Activated CD4-positive, alpha-beta T cell treated with anti-CD3 and anti-CD28 coated beads, Interleukin-2, amount 50 U/mL, for 16 hours (primary cell): ENCODE results near the gene UBE2L5.
A peak's percentile ranks its signal among the peaks of the same experiment; 100 is the strongest.

Experiments
- DNase-seq: peaks from one replicate; pipeline ENCODE4 v3.0.0-alpha.2; 2020

Gene UBE2L5

DNA sequence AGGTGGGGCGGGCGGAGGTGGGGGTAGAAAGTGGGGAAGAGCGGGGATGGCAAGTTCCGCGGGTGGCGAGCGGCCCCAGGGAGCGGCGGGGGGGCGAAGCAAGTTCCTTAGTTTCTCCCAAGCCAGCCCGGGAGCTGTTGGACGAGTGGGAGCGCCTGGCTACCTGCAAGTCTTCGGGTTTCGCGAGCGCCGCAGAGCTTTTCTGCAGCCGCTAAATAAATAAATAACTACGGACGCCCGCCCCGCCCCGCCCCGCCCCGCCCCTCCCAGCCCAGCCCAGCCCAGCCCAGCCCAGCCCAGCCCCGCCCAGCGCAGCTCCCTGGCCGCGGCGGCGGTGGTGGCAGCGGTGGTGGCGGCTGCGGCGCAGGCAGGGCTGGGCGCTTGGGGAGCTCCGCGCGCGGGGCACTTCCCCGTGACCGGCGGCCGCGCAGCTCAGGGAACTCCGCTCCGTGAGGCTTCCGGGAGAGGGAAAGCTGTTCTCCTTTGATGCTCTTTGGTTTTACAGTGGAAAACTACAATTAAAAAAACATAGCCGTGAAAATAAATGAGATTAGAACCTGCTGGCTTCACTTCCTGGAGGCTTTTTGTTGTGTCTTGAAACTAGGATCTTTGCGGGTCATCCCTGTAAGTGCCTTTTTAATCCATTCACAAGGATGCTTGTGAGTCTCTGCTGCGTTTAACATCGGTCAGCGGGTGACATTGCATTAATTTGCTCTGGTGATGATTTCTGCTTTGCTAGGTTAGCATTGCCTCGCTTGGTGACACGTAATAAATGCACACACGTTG, at the start of gene UBE2L5:
Gene UBE2L5, plus strand, starts transcription at position 440 of the 786 bp plus-strand sequence. CDS start 5,498 bp downstream, outside the sequence.
- DNase-seq: peak; percentile 74

DNA sequence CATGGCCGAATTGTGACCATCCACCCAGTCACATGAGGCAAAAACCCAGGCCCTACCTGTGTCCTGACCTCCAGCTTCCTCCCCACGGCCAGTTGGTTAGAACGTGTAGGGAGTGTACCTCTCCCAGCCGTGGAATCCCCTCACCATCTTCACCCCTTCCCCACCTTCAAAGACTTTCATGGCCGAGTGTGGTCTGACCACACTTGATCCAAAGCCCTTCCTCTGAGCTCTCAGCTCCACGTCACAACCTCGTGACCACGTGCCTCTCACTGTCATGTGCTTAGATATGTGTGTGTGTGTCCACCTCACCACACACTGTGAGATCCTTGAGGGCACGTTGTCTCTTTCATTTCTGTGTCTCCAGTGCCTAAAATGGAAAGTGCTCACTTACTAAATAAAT, 48.6 kb upstream of the UBE2L5 start:
- peak; percentile 43 for DNase-seq

DNA sequence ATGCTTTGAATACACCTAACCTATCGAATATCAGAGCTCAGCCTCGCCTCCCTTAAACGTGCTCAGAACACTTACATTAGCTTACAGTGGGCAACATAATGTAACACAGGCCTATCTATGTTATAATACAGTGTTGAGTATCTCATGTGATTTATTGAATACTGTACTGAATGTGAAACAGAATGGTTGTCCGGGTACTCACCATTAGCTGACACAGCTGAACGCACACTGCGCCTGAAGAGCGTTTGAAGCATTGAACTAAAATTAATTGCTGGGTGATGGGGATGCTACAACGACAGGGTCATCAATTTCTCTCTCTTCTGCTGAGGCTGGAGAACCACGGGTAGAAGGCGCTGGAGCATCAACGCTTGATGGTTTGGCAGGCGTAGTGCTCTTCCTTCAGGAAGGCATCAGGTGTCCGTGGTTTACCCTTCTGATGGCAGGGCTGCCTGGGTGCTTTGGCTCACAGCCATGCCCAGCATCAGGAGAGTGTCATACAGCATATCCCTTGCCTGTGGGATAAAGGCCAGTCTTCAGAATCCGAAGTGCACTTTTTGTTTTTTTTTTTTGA, 46.9 kb upstream of the UBE2L5 start:
- no peak for DNase-seq

DNA sequence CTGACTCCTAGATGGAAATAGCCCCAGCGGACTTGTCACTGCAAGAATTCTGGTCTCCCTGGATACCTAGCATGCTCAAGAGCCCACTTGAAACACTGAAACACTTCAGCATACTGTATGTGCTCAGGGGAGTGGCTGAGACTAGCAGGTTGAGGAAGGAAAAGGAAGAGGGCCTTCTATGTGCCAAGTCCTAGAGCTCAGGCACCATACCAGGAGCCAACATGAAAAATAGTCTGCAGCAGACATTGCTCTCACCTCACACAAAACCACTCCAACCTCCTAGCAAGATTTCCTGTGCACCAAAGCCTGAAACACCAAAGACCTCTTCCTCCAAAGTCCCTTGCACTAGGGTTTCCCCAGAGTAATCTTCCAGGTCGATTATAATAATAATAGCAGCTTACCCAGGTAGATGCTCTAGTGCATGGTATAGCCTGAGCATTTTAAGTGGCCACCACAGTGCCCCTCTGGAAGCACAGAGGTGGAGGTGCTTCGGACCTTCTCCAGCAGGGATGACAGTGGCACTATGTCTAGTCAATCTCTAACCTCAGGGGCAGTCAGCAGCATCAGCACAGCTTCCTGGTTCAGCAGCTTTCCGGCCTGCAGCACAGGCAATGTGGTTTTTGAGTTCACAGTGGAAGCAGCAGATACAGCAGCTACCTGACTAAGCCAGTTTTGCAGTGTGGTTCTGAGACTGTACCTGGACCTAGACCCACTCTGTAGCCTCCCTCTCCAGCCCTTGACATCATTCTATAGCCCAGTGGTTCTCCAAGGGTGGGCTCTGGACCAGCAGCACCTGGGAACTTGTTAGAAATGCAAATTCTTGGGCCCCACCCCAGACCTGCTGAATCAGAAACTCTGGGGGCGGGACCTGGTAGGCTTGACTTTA, 45.6 kb upstream of the UBE2L5 start:
- peak; percentile 85 for DNase-seq

DNA sequence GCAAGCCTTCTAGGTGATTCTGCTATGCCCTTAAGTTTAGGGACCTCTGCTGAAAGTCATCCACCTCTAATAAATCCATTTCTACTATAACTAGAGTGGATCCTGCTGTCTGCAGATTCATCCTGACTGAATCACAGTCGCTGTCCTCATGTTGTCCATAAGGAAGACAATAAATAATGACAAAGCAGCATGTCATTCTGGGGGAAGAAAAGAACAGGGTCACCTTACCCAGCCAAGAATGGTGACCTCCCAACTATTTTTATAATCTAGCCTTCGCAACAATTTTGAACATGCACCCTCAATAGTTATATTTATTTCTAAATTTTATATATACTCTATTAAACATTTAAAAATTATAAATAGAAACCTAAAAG, 45.0 kb upstream of the UBE2L5 start:
- no peak for DNase-seq

DNA sequence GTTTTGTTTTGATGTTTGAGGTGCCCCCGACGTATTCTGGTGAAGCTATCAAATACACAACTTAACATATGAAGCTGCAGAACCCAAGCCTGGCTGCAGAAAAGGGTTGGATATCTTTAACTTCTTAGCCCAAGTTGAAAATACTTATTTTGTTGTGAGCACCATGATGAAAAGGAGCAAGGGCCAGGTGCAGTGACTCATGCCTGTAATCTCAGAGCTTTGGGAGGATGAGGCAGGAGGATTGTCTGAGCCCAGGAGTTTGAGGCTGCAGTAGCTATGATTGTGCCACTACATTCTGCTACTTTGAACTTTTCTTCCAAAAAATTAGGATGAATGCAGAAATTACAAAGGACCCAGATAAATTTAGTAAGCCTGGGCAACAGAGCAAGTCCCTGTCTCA, 44.1 kb upstream of the UBE2L5 start:
- no peak for DNase-seq

DNA sequence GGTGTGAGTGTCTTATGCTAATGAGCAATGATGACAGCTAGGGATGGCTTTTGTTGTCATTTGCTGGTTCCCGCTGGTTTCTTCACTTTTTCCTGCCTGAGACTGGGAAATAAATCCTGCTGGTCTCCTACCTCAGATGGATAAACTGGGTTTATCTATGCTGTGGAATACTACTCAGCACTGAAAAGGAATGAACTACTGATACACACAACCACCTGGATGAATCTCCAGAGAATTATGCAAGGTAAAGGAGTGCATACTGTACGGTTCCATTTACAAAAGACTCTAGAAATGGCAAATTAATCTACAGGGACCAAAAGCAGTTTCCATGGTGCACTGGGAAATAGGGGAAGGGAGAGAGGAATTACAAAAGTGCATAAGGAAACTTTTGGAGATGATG, 41.2 kb upstream of the UBE2L5 start:
- DNase-seq: no peak

DNA sequence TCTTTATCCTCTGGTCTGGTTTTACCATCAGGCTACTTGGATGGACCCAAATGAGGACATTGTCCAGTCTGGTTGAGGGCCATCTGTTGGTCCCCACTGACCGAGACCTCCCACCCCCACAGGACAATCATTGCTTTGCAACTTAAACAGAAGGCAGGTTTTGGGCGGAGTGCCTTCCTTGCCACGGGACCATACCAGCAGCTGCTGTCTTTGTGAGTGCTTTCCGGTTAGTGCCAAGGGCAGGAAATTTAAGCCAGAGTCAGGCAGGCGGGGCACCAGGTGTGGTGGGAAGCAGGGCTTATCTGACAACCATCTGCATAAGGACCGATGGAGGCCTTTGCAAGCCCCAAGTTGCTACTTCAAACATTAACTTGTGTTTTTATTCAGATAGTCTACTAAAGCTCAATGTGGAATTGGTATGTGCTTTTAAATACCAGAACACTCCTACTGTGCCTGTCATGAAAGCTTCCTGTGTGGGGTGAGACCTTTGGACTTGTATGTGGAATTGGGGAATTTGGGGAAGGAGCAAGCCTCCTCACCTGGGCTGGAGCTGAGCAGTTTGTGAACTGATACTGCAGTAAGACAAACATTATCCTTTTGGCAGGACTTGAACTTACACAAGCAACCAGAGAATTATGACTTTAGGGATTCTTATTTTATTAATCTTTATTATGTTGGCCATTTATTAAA, 39.3 kb upstream of the UBE2L5 start:
- DNase-seq: no peak

DNA sequence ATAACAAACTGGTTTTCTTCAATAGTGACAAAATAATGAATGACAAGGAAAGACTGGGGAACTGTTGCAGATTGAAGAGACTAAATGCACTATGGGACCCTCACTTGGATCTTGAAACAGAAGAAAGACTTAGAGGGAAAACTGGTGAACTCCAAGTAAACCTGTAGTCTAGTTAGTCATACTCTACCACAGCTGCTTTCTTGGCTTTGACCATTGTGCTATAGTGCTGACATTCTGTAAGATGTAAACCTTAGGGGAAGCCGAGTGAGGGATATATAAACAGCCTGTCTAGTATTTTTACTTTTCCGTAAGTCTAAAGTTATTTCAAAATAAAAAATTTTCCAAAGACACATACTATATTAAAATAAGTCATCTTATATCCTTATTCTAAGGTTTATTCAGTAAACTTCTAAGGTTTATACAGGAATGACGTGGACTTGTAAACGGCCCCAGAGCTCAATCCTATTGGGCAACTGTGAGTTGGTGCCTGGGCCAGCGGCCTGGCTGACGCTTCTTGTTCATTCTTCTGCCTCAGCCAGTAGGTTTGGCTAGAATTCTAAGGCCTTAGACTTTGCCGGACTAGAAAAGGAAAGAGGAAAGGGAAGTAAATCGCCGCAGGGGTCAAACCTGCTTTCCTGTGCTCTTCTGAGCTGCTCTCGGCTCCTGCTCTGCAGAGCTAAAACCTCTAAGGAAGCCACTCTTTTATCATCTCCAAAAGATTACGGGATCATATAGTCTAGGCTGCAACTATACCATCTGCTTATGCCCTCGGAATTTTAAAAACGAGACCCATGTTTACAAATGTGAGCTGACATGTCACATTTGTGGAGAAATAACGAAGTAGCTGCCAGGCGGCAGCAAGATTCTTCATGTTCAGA, 33.6 kb upstream of the UBE2L5 start:
- no peak for DNase-seq

DNA sequence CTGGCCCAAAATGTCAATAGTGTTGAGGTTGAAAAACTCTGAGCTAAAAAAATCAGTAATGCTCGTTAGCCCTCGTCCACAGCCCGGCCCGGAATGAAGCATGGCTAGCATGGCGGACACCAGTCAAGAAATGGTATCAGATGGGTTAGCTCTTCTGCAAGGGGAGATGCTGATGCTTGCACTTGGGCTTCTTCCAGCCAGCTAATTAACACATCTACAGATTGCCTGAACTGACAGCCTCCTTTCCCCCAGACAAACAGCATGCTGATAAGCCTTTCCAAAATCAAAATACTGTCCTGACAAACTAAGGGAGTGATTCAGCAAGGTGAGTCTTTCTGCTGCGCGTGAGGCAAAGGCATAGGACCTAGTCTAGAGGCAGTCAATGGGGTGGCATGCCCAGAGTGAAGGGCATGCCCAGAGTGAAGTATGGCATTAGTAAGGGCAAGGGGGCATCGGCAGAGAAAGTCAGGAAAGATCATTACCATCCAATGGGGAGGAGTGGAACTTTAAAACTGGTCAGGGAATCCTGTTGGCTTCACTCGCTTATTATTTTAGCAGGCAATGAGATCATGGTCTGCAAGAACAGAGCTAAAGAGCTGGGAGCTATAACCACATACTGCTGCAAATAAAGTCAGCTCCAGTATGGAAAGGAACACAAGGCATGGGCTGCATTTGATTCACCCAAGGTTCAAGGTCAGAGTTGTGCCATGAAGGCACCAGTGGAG, 30.2 kb upstream of the UBE2L5 start:
- DNase-seq: no peak

DNA sequence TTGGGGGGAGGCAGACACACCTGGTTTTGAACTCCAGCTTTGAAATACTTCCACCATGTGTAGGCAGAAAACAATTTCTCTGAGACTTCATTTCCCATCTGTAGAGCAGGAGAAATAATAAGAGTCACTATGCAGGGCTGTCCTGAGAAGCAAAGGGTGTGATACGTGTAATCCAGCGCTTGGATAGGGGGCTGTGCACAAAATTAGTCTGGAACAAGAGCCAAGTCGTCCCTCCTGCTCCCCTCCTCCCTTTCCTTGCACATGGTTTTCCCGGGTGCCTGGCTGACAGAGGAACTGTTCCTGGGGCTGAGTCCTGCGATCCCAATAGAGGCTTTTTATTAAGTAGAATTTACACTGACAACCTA, 29.6 kb upstream of the UBE2L5 start:
- no peak for DNase-seq

DNA sequence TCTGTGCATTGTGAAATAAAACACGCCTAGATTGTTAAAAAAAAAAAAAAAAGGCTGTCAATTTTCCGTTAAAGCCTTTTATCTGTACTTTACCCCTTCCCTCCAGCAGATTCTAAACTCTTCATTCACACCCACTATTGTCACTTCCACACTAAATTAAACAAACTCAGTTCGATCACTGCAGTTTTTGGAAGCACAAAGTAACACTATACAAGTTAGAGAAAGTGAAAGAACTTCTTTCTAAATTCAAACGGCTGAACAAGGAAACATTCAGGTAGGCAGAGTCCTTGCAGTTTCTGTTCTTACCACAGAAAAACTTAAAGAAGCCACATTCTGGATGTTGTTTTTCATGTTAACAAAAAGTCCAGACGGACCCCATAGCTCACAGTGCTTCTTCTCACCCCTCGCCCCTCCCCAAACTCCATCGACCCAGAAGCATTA, 27.5 kb upstream of the UBE2L5 start:
- DNase-seq: peak; percentile 59

DNA sequence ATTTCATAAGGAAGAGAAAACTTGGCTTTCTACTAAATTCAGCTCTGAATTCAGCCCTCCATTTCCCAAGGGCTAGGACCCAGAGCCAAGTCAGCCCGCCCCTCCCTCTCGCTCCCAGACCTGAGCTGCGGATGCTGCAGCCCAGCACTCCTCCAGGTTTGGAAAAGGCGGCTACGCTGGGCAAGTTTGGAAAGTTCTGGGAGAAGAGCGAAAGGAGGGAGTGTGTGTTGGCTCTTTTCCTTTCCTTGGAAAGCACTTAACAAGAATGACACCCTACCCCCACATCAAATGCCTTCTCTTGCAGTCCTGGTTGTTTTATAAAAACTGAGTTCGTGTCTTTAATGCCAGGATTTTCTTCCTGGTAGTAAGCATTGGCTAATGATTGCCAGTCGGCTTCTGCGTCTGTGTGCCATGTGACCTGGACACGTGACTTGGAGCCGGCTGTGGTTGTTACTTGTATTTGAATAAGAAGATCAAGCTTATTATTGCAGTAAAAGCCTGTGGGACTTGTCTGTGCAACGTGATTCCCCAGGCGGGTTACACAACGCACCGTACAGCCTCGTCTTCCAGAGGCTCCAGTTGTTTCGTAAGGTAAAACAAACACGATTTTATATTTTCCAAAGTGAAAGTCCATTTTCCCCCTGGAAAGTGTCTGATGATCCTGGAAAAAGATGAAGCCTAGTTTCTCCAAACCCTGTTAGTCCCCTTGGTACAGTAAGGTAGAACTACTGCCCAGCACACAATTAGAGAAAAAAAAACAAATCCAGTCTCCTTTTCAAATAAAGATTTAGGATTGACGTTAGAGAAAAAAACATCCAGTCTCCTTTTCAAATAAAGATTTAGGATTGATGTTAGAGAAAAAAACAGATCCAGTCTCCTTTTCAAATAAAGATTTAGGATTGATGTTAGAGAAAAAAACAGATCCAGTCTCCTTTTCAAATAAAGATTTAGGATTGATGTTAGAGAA, 26.8 kb upstream of the UBE2L5 start:
- peak; percentile 75 for DNase-seq

DNA sequence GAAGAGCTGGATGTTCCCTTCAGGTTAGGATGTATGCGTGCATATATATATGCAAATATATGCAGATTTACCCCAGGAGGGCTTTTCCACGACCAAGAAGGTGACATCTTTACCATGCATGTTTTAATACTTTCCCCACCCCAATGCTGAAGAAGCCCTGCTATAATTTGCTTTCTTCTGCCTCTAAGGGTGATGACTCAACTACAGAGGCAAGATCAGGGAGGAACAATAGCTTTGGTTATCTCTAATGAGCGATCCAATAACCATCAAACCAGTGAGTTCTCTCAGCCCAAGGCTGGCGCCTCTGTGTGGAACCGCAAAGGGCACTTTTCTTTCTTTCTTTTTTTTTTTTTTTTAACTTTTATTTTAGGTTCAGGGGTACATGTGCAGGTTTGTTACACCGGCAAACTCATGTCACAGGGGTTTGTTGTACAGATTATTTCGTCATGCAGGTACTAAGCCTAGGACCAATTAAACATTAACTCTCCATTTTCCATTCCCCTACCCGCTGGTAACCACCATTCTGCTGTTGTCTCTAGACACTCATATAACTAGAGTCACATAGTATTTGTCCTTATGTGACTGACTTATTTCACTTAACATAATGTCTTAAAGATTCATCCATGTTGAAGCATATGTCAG, 25.7 kb upstream of the UBE2L5 start:
- no peak for DNase-seq

DNA sequence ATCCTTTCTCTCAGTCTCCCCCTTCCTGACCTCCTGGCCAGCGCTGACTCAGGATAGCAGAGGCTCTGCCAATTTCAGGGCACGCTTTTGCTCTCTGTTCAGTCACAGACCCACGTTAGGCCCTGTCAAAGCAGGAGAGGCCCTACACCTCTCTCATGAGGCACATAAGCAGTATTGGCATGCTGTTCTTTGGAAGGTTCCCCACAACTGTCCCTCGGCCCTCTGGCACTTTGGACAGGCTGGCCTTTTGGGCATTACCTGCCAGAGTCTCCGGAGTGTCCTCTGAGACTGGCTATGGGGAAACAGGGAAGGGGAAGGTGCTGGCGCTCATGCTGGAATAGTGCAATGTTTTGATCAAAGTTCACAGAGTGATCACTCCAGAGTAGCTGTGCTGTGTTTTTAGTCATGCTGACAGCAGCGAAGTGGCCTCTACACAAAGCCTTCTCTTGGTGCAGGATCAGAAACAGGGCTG, 23.7 kb upstream of the UBE2L5 start:
- no peak for DNase-seq

DNA sequence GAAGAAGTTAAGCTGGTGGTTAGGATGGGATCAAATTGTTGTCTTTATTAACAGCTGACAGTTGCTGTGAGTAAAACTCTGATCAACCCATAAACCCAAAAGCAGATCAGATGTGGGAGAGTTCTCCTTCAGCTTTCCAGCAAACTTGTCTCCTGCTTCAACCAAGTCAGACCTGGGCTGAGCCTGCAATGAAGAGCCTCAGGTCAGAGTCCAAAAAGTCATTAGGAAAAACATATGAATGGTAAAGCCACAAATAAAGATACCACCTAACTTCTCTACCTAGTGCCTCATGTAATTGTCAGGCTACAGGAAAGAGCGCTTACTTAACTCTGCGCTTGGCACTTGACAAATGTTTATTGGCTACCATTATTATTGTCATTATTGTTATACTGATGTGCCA, 21.9 kb upstream of the UBE2L5 start:
- no peak for DNase-seq

DNA sequence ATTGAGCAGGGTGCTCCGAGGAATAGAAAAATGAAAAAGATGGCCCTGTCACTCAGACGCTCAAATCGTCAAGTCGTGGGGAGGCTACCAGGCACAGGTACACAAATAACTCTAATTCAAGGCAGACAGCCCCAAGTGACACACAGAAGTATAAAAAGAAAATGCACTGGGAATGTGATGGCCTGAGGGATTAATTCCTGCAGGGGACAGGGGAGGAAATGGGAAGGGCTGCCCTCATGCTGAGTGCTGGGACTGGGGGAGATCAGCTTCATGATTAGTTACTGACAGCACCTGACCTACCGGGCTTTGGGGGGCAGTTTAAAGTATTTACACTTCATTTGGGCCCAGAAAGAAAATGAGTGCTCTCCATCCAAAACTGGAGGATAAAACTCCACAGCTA, 20.9 kb upstream of the UBE2L5 start:
- DNase-seq: no peak

DNA sequence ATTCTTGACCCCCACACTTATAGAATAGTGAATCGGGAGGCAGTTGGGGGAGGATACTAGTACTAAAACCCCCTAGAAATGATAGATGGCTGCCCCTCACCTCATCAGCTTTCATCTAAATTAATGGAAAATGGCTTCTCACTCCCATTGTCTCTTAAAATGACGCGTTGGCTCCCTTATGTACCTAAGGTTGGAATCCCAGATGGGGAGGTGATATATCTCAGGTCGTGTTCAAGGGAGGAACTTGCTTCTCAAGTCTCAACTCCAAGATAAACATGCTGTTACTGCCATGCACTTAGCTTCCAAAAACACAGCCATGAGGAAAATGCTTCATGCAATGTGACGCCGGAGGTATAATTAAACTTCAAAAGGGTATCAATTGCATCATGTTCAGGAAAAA, 18.8 kb upstream of the UBE2L5 start:
- no peak for DNase-seq

DNA sequence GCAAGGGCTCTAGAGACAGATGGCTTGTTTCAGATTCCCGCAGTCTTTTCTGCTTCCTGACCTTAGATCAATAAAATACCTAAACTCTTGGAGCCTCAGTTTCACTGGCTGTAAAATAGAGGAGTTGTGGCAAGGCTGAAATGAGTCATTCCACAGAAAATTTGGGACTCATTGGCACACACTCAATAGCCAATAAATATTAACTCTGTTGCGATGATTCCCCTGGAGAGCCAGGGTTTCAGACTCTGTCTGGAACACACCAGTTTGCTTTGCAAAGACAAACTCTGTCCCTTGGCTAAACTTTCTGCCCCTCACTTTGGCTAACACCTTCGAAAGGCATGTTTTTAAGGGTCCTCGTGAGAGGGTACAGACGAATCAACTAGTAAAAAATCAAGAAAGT, 18.1 kb upstream of the UBE2L5 start:
- DNase-seq: no peak
